ENCODE measurements around the gene DPEP2.

- TF ChIP-seq CTCF (IDR thresholded peaks at IDR 0.05) = no peak
- no peak for TF ChIP-seq EP300 (IDR thresholded peaks at IDR 0.05)
Observed at GRCh38 chr16:67996666-67997065, 2.6 kb downstream of the DPEP2 start.

Data from sigmoid colon (tissue), 4 donors.